Hepatocyte (in vitro differentiated cells): ENCODE results near the gene NR4A1. TPM values are rescaled to one million over a fixed set of nuclear protein-coding genes. Genes with fewer than 3 reads are reported as not detected.

Experiments used
- DNase-seq: peaks from one replicate; pipeline ENCODE4 v3.0.0-alpha.2; 2016; ENCODE audit warnings: low spot score
- H2AFZ ChIP-seq: fragments of 200-600 bp; sonication (generic); 2 replicates; pipeline ENCODE4 v1.6.0; 2016; ENCODE audit warnings: antibody characterized with exemption, mild to moderate bottlenecking
- H3K27ac ChIP-seq: fragments of 200-600 bp; sonication (generic); 2 replicates; pipeline ENCODE4 v1.5.1; 2016; ENCODE audit warnings: mild to moderate bottlenecking
- H3K27me3 ChIP-seq: fragments of 200-600 bp; sonication (generic); 2 replicates; pipeline ENCODE4 v1.6.1; 2016
- H3K36me3 ChIP-seq: fragments of 200-600 bp; sonication (generic); replicated peaks from 2 replicates; pipeline ENCODE4 v1.5.1; 2016; ENCODE audit warnings: low read depth; ENCODE audit not compliant: insufficient read depth
- H3K4me1 ChIP-seq: fragments of 200-600 bp; sonication (generic); 2 replicates; pipeline ENCODE4 v1.5.1; 2016; ENCODE audit warnings: mild to moderate bottlenecking, moderate library complexity; ENCODE audit not compliant: insufficient read depth
- H3K4me2 ChIP-seq: fragments of 200-600 bp; sonication (generic); 2 replicates; pipeline ENCODE4 v1.6.0; 2016
- H3K4me3 ChIP-seq: fragments of 200-600 bp; sonication (generic); 2 replicates; pipeline ENCODE4 v1.5.1; 2016; ENCODE audit warnings: mild to moderate bottlenecking
- H3K79me2 ChIP-seq: fragments of 200-600 bp; sonication (generic); 2 replicates; pipeline ENCODE4 v1.6.0; 2017; ENCODE audit warnings: mild to moderate bottlenecking
- H3K9me2 ChIP-seq: fragments of 200-600 bp; sonication (generic); replicated peaks from 2 replicates; pipeline ENCODE4 v1.6.0; 2017; ENCODE audit warnings: mild to moderate bottlenecking; ENCODE audit not compliant: insufficient read depth
- H3K9me3 ChIP-seq: fragments of 200-600 bp; sonication (generic); 2 replicates; pipeline ENCODE4 v1.5.1; 2016; ENCODE audit warnings: low read depth, mild to moderate bottlenecking
- H4K20me1 ChIP-seq: fragments of 200-600 bp; sonication (generic); 2 replicates; pipeline ENCODE4 v1.6.0; 2016; ENCODE audit warnings: mild to moderate bottlenecking; ENCODE audit not compliant: insufficient read depth, poor library complexity, severe bottlenecking
- CTCF ChIP-seq: fragments of 200-600 bp; sonication (generic); IDR thresholded peaks from 2 replicates; pipeline ENCODE4 v1.5.1; 2016; ENCODE audit warnings: antibody characterized with exemption, mild to moderate bottlenecking; ENCODE audit not compliant: poor library complexity
- EZH2 ChIP-seq: fragments of 200-600 bp; sonication (generic); IDR thresholded peaks from 2 replicates; pipeline ENCODE4 v1.6.1; 2016; ENCODE audit warnings: antibody characterized with exemption, mild to moderate bottlenecking, borderline replicate concordance
- EZH2phosphoT487 ChIP-seq: fragments of 200-600 bp; sonication (generic); IDR thresholded peaks from one replicate; pipeline ENCODE4 v1.6.1; 2018; ENCODE audit warnings: antibody characterized with exemption, mild to moderate bottlenecking, low read depth, moderate library complexity; ENCODE audit not compliant: unreplicated experiment, severe bottlenecking
- WGBS: methylation state at CpG from one replicate; pipeline ENCODE4 v1.1.6; 2016; ENCODE audit warnings: low lambda C conversion rate; ENCODE audit errors: missing lambda C conversion rate; 5-methylcytosine and 5-hydroxymethylcytosine counted together
- polyA plus RNA-seq: library from polyadenylated mRNA; unstranded; fragments of >200 nt; fragmentation: Nextera tagmentation; extraction: Ambion mirVana; gene quantifications from 2 replicates; pipeline ENCODE4 v1.2.1, GENCODE V29; 2016
- total RNA-seq: library from RNA; depleted of rRNA; stranded (reverse); fragments of >200 nt; gene quantifications from 2 replicates; pipeline ENCODE4 v1.2.3, GENCODE V29; 2014

The NR4A1 gene
- total and polyA plus RNA-seq, 2 experiments from 2014 or later: 39.2 to 131 TPM

- Histone ChIP-seq H3K4me2 (peak overlapping the region; percentile 64), H3K4me1 (peaks cover 20% of the 10 kb centered on the region), H4K20me1 (no peaks in the 10 kb centered on the region), H3K9me2 (no peaks in the 10 kb centered on the region), H3K4me3 (no peak overlapping the region), H3K27ac (peak overlapping the region; percentile 92), H3K79me2 (no peaks in the 10 kb centered on the region), H2AFZ (no peak overlapping the region), H3K9me3 (no peaks in the 10 kb centered on the region), H3K27me3 (peaks cover 33% of the 10 kb centered on the region), H3K36me3 (no peaks in the 10 kb centered on the region)
- TF ChIP-seq EZH2phosphoT487: no peak
- TF ChIP-seq EZH2: no peak
- TF ChIP-seq CTCF: no peak
- WGBS: 89% methylated on average over 10 of the region's 10 CpGs
- no peak for DNase-seq
These were observed 42.0 kb upstream of the NR4A1 start for GRCh38 chr12:52009081-52009751.

GRCh38 chr12:52010152-52010622 lies 41.1 kb upstream of the NR4A1 start:
- Histone ChIP-seq H3K4me2 (peak overlapping the region; percentile 64), H2AFZ (no peak overlapping the region), H3K9me3 (no peaks in the 10 kb centered on the region), H3K4me3 (no peak overlapping the region), H3K9me2 (no peaks in the 10 kb centered on the region), H3K4me1 (peaks cover 20% of the 10 kb centered on the region), H3K36me3 (no peaks in the 10 kb centered on the region), H3K27me3 (peaks cover 30% of the 10 kb centered on the region), H3K27ac (peak overlapping the region; percentile 92), H4K20me1 (no peaks in the 10 kb centered on the region), H3K79me2 (no peaks in the 10 kb centered on the region)
- 40% methylated on average over 5 of the region's 11 CpGs for whole genome bisulfite sequencing
- DNase-seq: peak; percentile 90
- no peak for TF ChIP-seq EZH2
- no peak for TF ChIP-seq EZH2phosphoT487
- TF ChIP-seq CTCF: no peak

- peak overlapping the region; percentile 92 for H3K27ac ChIP-seq
- H3K79me2 ChIP-seq: no peaks in the 10 kb centered on the region
- peaks cover 27% of the 10 kb centered on the region for H3K27me3 ChIP-seq
- peaks cover 19% of the 10 kb centered on the region for H3K4me1 ChIP-seq
- no peaks in the 10 kb centered on the region for H3K36me3 ChIP-seq
- peak overlapping the region; percentile 55 for H3K4me2 ChIP-seq
- TF ChIP-seq EZH2phosphoT487 (no peak), EZH2 (no peak), CTCF (no peak)
- no peak overlapping the region for H2AFZ ChIP-seq
- DNase-seq: no peak
- H3K4me3 ChIP-seq: no peak overlapping the region
- 71% methylated on average over 8 of the region's 8 CpGs for WGBS
- no peaks in the 10 kb centered on the region for H3K9me2 ChIP-seq
- no peaks in the 10 kb centered on the region for H4K20me1 ChIP-seq
- no peaks in the 10 kb centered on the region for H3K9me3 ChIP-seq
These were observed 40.3 kb upstream of the NR4A1 start for GRCh38 chr12:52010692-52011601.
